ENCODE results near the gene HAP1.
A peak's percentile ranks its signal among the peaks of the same experiment; 100 is the strongest.

- TF ChIP-seq POLR2A (IDR thresholded peaks at IDR 0.05) (no peak), POLR2AphosphoS5 (IDR thresholded peaks at IDR 0.05; ENCODE audit: insufficient read depth in 1 of 2, low read depth in 1 of 2) (no peak)
- TF ChIP-seq, protein P1, sequence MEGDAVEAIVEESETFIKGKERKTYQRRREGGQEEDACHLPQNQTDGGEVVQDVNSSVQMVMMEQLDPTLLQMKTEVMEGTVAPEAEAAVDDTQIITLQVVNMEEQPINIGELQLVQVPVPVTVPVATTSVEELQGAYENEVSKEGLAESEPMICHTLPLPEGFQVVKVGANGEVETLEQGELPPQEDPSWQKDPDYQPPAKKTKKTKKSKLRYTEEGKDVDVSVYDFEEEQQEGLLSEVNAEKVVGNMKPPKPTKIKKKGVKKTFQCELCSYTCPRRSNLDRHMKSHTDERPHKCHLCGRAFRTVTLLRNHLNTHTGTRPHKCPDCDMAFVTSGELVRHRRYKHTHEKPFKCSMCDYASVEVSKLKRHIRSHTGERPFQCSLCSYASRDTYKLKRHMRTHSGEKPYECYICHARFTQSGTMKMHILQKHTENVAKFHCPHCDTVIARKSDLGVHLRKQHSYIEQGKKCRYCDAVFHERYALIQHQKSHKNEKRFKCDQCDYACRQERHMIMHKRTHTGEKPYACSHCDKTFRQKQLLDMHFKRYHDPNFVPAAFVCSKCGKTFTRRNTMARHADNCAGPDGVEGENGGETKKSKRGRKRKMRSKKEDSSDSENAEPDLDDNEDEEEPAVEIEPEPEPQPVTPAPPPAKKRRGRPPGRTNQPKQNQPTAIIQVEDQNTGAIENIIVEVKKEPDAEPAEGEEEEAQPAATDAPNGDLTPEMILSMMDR (IDR thresholded peaks at IDR 0.05), result peak; percentile 25 to 69 (median 55)
Measured at GRCh38 chr17:41695954-41696757, 38.3 kb downstream of the HAP1 start.
